Right hindlimb (tissue), 1 donor: ENCODE data around the gene ITPR1.

Source experiments
- DNase-seq: peaks from one replicate; pipeline ENCODE4 v3.0.0-alpha.2; 2018

Gene ITPR1

DNA sequence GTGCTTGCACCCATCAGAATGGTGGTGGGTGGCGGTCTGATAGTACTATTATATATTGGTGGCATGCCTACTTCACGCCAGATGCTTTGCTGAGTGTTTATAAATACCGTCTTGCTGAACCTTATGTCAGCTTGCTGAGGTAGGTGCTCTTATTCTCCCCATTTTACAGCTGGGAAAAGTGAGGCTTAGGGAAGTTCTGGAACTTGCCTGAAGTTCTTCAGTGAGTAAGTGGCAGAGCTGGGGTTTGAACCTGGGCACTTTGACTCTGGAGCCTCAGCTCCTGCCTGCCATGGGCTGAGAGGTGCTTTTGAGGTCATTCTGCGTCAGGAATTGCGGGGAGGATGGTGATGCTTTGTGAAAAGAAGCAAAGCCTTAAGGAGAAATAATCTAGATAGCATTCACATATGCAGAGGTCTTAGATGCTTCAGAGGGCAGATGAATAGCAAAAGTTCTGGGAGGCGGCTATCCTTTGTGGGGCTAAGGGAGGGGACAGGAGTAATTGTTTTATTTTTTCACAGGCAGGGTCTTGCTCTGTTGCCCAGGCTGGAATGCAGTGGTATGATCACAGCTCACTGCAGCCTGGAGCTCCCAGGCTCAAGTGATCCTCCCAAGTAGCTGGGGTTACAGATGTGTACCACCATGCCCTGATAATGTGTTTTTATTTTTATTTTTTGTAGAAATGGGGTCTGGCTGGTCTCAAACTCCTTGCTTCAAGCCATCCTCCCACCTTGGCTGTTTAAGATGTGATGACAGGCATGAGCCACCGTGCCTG is 18.5 kb downstream of the ITPR1 start:
- no peak for DNase-seq

DNA sequence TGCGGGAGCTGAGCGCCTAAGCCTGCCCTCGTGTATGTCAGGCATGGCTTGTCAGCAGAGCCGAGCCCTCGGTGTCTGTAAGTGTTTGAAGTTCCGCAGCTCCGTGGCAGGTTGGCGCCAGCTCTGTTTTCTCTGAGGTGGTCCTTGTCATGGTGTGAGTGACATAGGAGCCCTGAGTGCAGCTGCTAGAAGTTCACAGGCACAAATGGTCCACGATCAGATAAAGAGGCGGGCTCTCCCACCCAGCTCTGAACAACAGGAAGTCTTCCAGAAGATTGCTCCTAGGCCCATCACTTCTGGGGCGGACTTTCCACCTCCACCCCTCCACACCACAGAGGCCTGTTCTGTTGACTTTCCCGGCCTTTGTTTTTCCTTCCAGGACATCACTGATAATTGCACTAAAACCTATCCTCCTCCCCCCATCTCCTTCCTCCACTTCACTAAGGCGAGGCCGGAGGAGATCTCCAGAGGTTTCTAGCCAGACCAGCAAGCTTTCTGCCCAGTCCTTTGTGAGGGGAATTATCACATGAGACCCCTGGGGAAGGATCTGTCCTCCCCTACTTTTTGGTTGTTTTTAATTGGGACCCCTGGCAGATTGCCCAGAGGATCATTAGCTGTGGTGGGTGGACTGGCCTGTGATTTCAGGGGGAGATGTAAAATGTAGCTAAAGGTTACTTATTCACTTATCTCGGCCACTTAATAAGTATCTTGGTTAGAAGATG is 19.9 kb downstream of the ITPR1 start:
- peak; percentile 47 for DNase-seq

DNA sequence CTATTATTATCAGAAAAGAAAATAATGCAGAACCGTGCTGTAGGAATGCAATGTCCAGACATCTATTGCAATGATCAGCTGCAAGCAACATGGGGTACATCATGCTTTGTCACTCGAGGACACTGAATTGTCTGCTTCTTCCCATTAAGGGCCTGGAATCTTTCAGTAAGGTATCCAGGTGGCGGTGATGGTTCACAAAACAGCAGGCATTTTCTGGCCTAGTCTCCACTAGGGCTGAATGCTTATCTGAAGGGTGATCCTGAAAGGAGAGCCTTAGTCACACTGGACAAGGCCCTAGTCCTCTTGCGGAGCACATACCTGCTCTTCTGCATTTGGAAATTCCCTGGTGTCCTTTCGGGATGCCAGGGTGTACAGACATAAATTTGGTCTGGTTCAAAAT is 21.2 kb downstream of the ITPR1 start:
- no peak for DNase-seq

DNA sequence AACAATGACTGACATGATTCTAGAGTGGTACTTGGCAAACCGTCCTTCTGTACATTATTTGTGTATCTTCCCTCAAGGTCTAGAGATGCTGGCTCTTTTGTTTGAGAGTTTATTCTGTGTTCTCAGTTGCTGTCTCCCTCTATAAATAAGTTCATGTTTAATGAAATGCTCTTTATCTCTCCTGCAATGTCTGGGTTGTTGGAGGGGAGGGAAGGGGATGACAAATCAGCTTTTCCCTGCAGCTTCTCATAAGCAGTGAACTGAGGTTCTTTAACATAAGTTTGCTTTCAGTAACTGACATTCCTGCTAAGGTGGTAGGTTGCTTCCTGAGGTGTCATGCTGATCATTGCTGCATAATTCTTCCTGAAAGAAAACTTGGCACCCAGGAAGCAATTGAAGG is 21.8 kb downstream of the ITPR1 start:
- no peak for DNase-seq

DNA sequence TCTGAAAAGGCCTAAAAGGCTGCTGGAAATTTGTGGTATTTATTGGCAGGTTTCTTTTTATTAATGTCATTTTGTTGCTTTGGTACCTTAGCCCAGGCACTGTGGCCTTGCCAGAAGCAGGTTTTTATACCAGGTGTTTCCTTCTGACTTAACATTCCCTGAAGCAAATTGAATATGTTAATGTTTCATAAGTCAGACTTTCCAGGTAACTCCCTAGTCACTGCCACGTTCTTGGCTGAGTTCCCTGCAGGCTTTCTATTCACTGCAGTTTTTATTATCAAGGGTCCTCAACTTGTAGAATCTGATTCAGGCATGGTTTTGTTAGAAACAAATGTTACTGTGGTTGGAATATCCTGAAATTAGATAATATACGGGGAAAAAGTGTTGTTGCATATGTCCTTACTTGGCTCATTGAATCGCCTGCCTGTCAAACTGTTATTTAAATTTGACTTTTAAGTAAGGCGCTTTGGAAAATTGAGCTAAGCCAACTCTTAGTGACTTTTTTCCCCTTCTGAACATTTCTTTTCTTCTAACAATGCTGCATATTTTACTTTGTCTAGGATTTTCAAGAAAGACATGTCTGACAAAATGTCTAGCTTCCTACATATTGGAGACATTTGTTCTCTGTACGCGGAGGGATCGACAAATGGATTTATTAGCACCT is 22.9 kb downstream of the ITPR1 start:
- peak; percentile 52 for DNase-seq

DNA sequence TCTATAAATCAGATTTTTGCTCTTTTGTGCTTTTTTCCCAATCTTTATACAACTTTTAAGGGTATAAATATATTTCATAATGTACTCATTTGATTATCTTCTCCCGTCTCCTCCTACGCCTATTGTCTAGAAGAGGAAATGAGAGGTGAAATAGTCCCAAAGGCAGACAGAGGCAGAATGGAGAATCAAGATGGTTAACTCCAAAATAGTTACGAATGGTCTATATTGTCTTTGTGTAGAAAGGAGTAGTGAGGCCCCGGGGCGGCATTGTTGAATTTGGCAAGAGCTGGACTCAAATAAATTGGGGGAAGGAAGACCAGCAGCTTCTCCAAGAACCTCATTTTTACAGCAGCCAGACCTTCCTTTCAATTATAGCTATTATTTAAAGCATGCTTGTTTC is 23.9 kb downstream of the ITPR1 start:
- no peak for DNase-seq

DNA sequence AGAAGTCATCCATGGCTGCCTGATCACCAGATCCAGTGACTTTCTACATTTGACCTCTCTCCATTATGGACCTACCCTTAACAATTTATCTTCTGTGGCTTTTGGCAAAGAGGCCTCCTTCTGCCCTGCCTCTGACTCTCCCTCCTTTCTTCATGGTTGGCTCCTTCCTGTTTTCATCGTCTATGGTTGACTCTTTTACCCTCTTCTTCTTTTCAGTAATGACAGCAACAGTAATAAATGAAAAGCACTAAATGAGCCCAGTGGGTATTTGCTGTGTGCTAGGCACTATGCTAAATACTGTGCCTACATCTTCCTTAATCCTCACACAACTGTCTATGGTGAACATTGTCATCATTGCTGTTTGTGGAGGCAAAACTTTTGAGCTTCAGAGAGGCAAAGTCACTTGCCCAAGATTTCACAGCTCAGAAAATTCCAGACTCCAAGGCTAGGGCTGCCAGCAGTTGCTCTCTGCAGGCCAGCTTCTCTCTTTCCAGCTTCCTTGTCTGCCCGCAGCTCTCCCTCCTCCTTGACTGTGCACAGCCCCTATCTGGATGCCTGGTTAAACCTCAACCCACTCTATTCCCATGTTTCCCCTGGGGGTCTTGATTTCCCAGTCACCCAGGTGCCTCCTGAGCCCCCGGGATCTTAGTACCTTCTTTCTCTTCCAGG is 24.6 kb downstream of the ITPR1 start:
- DNase-seq = no peak

DNA sequence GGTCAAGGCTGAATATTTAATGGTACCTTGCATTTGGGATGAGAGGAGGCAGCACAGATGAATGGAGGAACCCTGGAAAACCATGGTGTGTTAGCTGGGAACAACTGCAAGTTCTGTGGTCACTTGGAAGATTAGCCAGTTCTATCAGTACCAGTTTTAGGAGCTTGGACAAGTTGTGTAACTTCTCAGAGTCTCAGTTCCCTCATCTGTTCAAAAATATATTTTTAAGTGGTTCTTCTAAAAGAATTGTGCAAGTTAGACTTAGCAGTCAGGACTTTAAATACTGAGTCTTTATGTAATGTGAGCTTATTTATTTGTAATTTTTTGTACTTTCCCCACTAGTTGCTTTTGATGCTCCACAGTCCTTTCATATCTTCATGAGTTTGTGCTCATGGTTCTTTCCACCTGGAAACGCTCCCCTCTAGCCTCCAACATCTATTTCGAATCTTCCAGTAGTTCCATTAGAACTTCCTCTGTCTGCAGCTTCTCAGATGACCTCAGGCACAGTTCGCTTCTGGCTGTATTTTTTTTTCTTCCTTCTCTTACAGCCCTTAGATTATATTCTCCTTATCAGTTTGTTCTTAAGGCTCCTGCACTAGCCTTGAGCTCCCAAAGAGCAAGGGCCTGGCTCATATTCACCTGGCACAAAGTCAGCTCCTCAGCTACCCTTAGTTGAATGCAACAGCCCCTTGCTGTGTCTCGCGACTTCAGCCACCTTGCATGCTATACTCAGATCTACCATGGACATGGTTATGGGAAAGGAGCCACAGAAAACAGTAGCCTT is 27.1 kb downstream of the ITPR1 start:
- no peak for DNase-seq

DNA sequence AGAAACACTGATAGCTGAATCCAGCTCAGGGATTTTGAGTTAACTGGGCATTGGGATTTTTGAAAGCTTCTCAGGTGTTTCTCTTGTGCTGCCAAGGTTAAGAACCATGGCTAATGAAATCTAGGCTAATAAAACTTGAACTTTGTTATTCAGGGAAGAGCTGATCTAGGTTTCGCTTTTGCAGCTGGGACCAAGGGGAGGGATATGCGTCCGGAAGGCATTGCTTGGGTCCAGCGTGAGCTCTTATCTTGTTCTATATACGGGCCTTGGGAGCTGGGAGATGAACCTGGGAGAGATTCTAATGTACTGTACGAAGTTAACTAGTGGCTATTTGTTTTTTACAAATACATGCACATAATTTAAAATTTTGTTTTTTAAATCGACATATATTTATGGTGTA is 29.8 kb downstream of the ITPR1 start:
- no peak for DNase-seq

DNA sequence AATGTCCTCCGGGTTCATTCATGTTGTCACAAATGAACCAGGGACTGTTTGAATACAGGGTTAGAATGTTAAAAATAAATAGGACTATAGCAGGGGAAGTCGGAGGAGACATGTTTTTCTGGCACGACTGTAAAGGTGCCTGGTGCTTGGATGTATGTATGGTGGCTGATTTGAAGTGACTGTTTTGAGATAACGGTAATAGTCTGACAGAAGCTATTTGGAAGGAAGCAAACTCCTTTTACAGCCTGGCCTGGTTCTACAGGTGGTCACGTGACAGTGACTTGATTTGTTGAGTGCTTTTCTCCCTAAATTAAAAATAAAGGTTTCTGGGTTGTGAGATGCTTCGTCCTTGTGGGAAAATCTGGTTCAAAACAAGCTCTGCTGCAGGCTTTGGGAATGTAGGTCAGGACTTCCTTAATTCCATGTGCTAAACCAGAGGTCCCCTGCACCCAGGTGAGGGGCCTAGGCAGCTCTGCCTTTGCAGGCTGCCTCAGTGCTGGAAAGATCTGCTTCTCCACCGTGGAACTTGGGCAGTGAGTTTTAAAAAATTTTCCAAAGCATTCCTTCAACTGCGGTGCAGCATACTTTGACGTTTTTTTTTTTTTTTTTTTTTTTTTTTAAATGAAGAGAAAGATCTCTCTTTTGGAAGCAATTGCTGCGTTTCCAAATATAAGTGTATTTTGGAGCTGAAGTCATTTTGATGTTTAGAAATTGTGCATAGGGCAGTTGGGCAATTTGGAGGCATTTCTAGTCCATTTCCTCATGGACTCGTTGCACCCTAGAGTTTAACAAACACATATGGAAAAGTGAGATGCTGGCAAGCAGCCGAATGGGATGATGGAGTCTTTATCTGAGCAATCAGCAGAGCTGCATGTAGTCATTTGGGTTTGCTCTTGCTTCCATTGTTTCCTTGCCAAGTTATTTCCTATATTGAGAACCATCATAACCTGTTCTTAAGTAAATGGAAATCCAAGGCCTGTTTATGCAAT is 30.9 kb downstream of the ITPR1 start:
- DNase-seq = peak; percentile 69

DNA sequence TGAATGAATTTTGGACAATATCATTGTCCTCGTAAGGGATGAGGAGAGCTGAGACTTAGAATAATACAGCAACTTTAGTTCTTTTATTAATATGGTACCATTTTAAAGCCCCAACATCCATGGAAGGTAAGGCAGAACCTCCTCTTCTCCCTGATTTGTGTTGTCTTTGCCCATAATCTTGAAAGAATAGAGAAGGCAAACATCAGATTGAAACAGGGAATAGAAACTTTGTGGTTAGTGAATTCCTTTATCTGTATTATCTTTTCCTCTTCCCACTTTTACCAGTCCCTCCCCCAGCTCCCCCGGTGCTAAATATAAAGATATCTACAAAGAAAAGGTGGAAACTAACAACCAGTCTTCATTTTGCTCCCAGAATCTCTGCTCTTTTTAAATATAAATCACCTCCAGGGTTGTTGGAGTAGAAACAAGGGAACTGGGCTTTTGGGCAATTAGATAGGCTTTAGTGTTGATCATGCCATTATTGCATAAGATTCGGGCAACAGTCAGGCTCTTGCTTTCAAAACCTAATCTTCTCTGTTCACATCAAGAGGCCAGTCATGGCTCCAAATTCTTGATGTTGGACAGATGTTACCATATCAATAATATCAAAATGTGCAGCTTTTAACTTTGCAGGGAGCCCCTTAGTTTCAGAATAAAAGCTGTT is 32.5 kb downstream of the ITPR1 start:
- no peak for DNase-seq

DNA sequence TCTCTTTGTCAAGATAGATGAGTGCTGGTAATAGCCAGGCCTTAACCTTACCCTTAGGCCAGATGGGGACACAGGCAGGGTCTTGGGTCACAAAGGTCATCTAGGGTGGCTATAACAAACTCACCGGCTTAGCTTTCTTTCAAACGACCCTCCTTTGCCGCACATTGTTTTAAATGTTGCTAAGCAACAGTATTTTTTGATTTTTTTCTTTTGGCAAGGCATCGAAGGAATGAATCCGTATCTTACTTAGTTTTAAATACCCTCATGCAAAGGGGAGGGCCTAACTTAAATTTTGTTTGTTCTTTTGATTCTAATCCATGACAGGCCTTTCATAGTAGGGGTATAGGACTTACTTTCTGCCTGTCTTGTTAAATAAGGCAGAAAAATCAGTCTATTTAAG is 35.2 kb downstream of the ITPR1 start:
- DNase-seq = no peak

DNA sequence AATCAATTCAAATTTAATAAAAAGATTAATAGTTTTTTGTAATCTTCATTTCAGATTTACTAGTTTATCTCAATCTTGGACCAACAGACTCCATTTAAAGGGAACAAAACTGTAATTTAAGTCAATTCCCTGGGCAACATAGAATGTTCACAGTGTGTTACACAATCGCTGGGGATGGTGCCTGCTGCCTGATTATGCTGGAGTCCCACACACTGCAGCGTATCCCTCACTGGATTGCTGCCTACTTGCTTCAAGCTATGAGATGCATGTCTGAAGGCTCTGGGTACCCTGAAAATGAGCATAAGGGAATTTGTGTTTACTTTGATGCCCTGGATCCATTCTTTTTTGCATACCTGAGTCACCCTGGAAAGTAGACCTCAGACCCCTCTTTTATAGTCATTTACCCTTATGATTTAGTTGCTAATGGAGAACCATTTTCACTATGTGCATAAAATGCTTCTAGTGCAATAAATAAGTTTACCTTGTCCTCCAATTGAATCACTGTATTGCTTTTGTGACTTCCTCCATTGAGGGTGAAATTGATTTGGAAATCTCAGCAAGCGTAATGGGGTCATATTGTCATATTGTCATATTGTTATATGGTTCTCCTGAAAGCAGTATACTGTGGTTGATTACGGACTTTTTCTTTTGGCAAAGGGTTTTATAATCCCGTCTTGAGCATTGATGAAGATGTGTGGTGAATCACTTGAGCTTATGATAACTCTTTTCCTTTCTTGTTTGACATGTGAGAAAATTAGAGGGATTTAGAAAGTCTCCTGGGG is 35.9 kb downstream of the ITPR1 start:
- DNase-seq = no peak

DNA sequence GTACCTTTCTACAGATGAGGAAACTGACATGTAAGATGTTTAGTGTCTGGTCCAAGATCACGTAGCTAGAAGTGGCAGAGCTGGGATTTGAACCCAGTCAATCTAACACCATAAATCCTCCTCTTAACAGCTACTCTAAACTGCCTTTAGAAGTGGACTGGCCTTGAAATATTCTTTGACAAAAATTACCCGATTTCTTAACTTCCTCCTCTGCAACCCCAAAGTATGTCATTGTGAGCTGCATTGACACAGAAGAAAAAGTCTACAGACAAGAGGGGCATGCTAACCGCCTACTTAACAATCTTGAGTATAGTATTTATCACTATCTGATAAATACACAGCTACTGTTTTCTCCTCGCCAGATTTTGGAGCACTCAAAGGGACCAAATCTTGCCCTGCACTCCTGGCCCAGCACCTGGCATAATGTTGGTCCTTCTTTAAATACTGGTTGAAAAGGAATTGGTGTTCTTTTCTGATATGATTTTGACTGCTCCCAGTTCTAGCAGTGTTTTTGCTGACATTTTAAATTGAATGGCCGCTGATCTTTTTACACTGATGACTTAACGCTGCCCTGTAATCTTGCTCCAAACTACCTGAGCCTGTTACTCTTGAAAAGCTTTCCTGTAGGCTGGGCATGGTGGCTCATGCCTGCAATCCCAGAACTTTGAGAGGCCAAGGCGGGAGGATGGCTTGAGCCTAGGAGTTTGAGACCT is 36.9 kb downstream of the ITPR1 start:
- no peak for DNase-seq

DNA sequence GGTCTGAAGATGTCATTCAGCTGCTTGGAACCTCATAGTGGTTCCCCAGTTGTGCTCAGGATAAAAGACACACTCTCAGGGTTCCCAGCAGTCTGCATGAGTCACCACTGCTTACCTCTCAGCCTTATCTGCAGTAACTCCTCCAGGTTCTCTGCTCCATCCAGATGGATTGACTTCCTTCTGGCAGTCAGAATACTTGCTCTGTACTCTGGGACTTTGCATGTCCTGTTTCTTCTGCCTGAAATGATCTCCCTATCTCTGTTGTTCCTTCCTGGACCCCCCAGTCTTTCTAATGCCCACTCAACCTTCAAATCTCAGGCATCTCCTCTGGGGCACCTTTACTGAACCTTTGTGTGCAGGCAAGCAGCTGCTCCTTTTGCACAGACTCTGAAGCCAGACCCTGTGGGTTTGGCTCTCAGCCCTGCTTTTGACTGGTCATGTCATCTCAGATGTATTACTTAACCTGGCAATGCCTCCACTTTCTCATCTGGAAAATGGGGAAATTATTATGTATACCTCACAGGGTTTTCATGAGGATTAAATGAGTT is 38.4 kb downstream of the ITPR1 start:
- no peak for DNase-seq

DNA sequence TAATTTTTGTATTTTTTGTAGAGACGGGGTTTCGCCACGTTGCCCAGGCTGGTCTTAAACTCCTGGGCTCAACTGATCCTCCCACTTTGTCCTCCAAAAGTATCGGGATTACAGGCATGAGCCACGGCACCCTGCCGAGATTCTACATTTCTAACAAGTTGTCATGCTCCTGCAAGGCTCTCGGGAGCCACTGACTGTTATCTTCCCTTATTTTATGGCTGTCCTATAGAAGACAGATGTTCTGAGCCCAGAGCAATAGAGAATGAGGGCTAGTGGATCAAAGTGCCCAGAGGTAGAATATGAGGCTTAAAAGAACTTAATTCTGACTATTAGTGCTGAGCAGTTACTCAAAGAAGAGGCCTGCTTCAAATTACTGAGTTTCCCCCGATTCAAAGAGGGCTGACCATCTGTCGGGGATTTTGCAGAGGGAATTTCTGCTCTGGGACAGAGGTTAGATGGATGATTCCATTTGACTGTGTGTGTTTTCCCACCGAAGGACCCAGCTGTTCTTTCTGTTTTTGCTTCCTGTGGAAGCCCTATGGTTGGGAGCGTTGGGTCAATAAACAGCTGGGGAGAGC is 39.5 kb downstream of the ITPR1 start:
- peak; percentile 62 for DNase-seq

DNA sequence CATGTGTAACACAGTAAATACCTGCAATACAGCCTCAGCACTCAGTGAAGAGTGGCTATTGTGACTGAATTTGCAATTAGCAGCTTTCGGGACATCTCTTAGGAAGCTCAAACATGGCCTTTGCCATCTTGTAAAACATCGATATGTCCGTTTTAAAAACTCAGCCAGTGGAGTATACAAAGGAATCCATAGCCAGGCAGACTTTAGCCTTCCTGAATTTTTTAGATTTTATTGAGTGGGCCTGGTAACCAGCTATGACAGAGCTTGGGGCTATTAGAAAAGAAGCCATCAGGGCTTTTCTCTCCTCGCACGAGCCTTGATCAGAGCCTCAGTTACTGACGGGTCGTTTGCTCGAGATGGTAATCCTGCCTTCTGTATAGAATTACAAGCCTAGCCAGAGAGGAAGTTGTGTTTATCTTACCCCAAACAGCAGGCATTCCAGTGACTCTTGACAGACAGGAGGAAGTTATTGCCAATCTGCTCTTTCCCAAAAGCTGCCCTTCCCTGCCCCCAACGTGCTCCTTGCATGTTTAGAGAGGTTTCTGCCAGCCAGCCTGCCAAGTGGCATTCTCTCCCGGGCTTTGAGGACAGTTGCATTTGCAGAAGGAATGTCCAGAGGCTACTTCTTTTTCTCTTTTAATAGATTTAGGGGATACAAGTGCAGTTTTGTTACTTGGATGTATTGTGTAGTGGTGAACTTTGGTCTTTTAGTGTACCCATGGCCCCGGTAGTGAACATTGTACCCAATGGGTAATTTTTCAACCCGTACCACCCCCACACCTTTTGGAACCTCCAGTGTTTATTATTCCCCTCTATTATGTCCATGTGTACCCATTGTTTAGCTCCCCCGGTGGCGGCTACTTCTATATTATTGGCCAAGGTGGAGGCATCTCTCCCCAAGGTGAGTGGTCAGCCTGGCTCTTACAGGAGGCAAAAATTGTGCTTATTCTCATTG is 40.6 kb downstream of the ITPR1 start:
- DNase-seq = peak; percentile 40
